OCI-LY3 (cell line): ENCODE data around the gene ENGASE.

ENCODE experiments used
- H2AFZ ChIP-seq: fragments of 200-600, 300-600 bp; shearing (Covaris generic); 2 replicates; pipeline ENCODE4 v1.6.0; 2014; ENCODE audit warnings: antibody characterized with exemption, low read depth, low read length
- H3K27ac ChIP-seq: fragments of 200-600, 300-600 bp; sonication (generic); 2 replicates; pipeline ENCODE4 v1.5.1; 2014; ENCODE audit warnings: mild to moderate bottlenecking, low read length, moderate library complexity, mixed read lengths
- H3K27me3 ChIP-seq: fragments of 200-600, 300-600 bp; sonication (generic); 2 replicates; pipeline ENCODE4 v1.6.1; 2014; ENCODE audit warnings: low read depth, low read length, mixed read lengths
- H3K36me3 ChIP-seq: fragments of 200-600, 300-600 bp; sonication (generic); replicated peaks from 2 replicates; pipeline ENCODE3; 2014; ENCODE audit warnings: low read depth, low read length, mixed read lengths
- H3K4me1 ChIP-seq: fragments of 300-600, 200-600 bp; sonication (generic); 2 replicates; pipeline ENCODE4 v1.6.1; 2014; ENCODE audit warnings: low read length, mixed read lengths
- H3K4me2 ChIP-seq: fragments of 200-600, 300-600 bp; sonication (generic); 2 replicates; pipeline ENCODE4 v1.6.1; 2014; ENCODE audit warnings: low read length, mixed read lengths
- H3K4me3 ChIP-seq: fragments of 300-600, 200-600 bp; sonication (generic); 2 replicates; pipeline ENCODE4 v1.5.1; 2014; ENCODE audit warnings: antibody characterized with exemption, mild to moderate bottlenecking, low read length, moderate library complexity
- H3K79me2 ChIP-seq: fragments of 300-600, 200-600 bp; shearing (Covaris generic); 2 replicates; pipeline ENCODE4 v1.6.1; 2014; ENCODE audit warnings: mild to moderate bottlenecking, low read length, mixed read lengths
- H3K9ac ChIP-seq: fragments of 300-600, 200-600 bp; shearing (Covaris generic); 2 replicates; pipeline ENCODE4 v1.6.0; 2014; ENCODE audit warnings: mild to moderate bottlenecking, low read length, moderate library complexity
- H3K9me3 ChIP-seq: fragments of 200-600, 300-600 bp; shearing (Covaris generic); 2 replicates; pipeline ENCODE4 v1.6.1; 2014; ENCODE audit warnings: low read length, mixed read lengths; ENCODE audit not compliant: insufficient read depth
- H4K20me1 ChIP-seq: fragments of 200-600, 300-600 bp; sonication (generic); 2 replicates; pipeline ENCODE4 v1.6.1; 2016; ENCODE audit warnings: low read length, mixed read lengths; ENCODE audit not compliant: insufficient read depth
- CTCF ChIP-seq: fragments of 200-600, 300-600 bp; sonication (generic); IDR thresholded peaks from 2 replicates; pipeline ENCODE4 v1.5.1; 2014; ENCODE audit warnings: antibody characterized with exemption, low read length, low read depth
- EZH2phosphoT487 ChIP-seq: fragments of 200-600 bp; shearing (Covaris generic); IDR thresholded peaks from 2 replicates; pipeline ENCODE4 v1.6.1; 2018; ENCODE audit warnings: antibody characterized with exemption, mixed run types, low read depth

The ENGASE gene

GRCh38 chr17:79054200-79054960 is 20.2 kb upstream of the ENGASE start:
- Histone ChIP-seq H3K9ac (no peak overlapping the region), H3K4me1 (no peaks in the 10 kb centered on the region), H3K27me3 (peaks cover 8% of the 10 kb centered on the region), H2AFZ (no peak overlapping the region), H3K4me3 (no peak overlapping the region), H4K20me1 (no peaks in the 10 kb centered on the region), H3K27ac (no peak overlapping the region), H3K79me2 (no peaks in the 10 kb centered on the region), H3K4me2 (no peak overlapping the region), H3K9me3 (no peaks in the 10 kb centered on the region), H3K36me3 (no peaks in the 10 kb centered on the region)
- TF ChIP-seq EZH2phosphoT487, result no peak
- TF ChIP-seq CTCF, result no peak

DNA sequence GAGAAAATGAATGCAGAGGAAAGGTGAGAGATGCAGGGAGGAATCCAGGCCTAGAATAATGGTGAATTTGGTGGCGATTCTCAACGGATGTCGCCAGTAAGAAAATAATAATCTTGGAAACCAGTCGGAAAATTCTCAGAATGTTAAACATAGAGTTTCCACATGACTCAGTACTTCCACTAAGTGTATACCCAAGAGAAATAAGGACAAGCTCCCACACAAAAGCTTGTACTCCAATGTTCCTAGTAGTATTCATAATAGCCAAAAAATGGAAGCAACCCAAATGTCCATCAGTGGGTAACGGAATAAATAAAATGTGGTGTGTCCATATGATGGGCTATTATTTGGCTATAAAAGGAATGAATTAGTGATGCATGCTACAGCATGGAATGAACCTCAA is 19.4 kb upstream of the ENGASE start:
- Histone ChIP-seq H3K27ac (no peak overlapping the region), H2AFZ (no peak overlapping the region), H3K36me3 (no peaks in the 10 kb centered on the region), H3K9ac (no peak overlapping the region), H3K4me1 (no peaks in the 10 kb centered on the region), H3K27me3 (peaks cover 8% of the 10 kb centered on the region), H3K79me2 (no peaks in the 10 kb centered on the region), H3K4me3 (no peak overlapping the region), H3K4me2 (no peak overlapping the region), H4K20me1 (no peaks in the 10 kb centered on the region), H3K9me3 (no peaks in the 10 kb centered on the region)
- no peak for TF ChIP-seq EZH2phosphoT487

DNA sequence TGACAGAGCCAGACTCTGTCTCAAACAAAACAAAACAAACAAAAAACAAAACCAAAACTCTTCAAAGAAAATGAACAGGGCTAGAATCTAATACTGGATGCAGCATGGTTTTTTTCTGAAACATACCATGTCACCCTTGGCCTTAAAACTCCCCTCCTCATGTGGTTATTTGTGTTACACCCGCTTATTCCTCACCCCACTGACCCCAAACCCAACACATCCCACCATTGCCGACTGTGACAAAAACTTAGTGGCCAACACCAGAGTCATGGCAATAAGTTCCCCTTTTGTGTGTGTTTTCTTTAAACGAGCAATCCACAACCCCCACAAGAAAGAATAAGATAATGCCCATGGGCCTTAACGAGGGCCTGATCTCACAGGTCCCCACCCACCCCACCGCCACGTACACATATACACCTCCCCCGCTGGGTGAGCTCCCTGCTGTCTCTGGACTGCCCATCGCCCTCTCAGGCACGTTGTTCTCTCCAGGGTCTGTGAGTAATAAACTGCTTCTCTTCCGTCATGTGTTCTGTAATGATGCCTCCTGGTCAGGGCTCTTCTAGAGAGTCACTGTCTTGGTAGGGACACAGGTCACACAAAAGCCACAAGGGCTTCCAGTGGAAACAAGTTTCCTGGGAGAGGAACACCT is 16.8 kb upstream of the ENGASE start:
- Histone ChIP-seq H3K36me3 (no peaks in the 10 kb centered on the region), H3K9me3 (no peaks in the 10 kb centered on the region), H3K4me2 (no peak overlapping the region), H3K9ac (no peak overlapping the region), H2AFZ (no peak overlapping the region), H3K27me3 (no peaks in the 10 kb centered on the region), H3K27ac (no peak overlapping the region), H3K79me2 (no peaks in the 10 kb centered on the region), H3K4me1 (no peaks in the 10 kb centered on the region), H4K20me1 (no peaks in the 10 kb centered on the region), H3K4me3 (no peak overlapping the region)
- TF ChIP-seq CTCF, result no peak
- no peak for TF ChIP-seq EZH2phosphoT487

- Histone ChIP-seq H3K79me2 (no peaks in the 10 kb centered on the region), H3K9ac (no peak overlapping the region), H3K36me3 (no peaks in the 10 kb centered on the region), H3K4me3 (no peak overlapping the region), H3K27ac (no peak overlapping the region), H3K4me2 (no peak overlapping the region), H3K4me1 (no peaks in the 10 kb centered on the region), H3K27me3 (no peaks in the 10 kb centered on the region), H4K20me1 (no peaks in the 10 kb centered on the region), H3K9me3 (no peaks in the 10 kb centered on the region), H2AFZ (no peak overlapping the region)
- TF ChIP-seq CTCF (no peak), EZH2phosphoT487 (no peak)
These were observed 11.9 kb upstream of the ENGASE start for GRCh38 chr17:79062691-79063090.
